ENCODE measurements around the gene BLTP3B. TPM values are rescaled to one million over a fixed set of nuclear protein-coding genes. Genes with fewer than 3 reads are reported as not detected.

The BLTP3B gene
- total RNA-seq, 2 donors from 2014 or later, result 15.4 to 19.0 TPM

DNA sequence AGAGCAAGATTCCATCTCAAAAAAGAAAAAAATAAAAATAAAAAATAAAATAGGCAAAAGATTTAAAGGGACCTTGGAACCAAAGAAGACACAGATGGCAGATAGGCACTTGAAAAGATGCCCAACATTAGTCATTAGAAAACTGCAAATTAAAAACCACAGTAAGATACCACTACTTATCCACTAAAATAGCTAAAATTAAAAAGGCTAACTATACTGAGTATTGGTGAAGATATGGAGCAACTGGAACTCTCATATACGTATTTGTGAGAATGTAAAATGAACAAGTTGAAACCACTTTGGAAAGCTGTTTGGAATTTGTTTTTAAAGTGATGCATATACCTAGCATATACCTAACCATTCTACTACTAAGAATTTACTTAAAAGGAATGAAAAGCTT, 22.3 kb downstream of the BLTP3B start:
- DNase-seq (ENCODE audit: low spot score), result no peak
- H3K4me1 ChIP-seq, result no peaks in the 10 kb centered on the region
- no peaks in the 10 kb centered on the region for H3K36me3 ChIP-seq
- TF ChIP-seq, protein P1, sequence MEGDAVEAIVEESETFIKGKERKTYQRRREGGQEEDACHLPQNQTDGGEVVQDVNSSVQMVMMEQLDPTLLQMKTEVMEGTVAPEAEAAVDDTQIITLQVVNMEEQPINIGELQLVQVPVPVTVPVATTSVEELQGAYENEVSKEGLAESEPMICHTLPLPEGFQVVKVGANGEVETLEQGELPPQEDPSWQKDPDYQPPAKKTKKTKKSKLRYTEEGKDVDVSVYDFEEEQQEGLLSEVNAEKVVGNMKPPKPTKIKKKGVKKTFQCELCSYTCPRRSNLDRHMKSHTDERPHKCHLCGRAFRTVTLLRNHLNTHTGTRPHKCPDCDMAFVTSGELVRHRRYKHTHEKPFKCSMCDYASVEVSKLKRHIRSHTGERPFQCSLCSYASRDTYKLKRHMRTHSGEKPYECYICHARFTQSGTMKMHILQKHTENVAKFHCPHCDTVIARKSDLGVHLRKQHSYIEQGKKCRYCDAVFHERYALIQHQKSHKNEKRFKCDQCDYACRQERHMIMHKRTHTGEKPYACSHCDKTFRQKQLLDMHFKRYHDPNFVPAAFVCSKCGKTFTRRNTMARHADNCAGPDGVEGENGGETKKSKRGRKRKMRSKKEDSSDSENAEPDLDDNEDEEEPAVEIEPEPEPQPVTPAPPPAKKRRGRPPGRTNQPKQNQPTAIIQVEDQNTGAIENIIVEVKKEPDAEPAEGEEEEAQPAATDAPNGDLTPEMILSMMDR (IDR thresholded peaks at IDR 0.05), result no peak
- no peak overlapping the region for H3K4me3 ChIP-seq
- peaks cover 0 to 7% of the 10 kb centered on the region in 2 donors for H3K9me3 ChIP-seq
- no peaks in the 10 kb centered on the region for H3K27me3 ChIP-seq
- H3K27ac ChIP-seq, result no peak overlapping the region

DNA sequence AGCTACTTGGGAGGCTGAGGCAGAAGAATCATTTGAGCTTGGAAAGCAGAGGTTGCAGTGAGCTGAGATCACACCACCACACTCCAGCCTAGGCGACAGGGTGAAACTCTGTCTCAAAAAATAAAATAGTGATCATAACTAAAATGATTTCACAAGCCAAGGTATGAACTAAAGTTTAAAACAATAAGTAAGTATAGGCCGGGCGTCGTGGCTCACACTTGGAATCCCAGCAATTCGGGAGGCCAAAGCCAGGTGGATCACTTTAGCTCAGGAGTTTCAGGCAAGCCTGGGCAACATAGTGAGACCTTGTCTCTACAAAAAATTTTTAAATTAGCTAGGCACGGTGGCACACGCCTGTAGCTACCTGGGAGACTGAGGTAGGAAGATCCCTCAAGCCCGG, 27.4 kb downstream of the BLTP3B start:
- Histone ChIP-seq H3K36me3 (no peaks in the 10 kb centered on the region), H3K27ac (no peak overlapping the region), H3K4me3 (no peak overlapping the region), H3K9me3 (peaks cover 0 to 5% of the 10 kb centered on the region in 2 donors), H3K4me1 (peaks cover 0 to 5% of the 10 kb centered on the region in 2 donors), H3K27me3 (no peaks in the 10 kb centered on the region)
- no peak for DNase-seq (ENCODE audit: low spot score)
- TF ChIP-seq, protein P1 (IDR thresholded peaks at IDR 0.05), result no peak

DNA sequence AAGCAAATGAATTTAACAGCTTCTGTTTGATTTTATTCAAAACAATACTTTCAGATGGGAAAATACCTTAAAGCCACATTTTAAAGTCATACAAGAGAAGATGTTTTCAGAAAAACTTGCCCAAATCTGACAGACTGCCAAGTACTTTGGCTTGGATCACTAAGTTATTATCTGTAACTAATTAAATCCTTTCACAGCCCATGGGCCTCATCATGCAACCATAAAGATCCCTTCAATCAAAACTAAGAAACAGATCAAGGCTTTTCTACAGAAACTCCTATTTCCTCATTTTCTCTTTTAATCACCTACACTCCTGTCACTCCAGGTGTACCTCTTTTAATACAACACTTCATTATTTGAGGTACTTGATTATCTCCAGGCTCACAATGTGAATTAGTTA, 28.1 kb downstream of the BLTP3B start:
- TF ChIP-seq, protein P1 (IDR thresholded peaks at IDR 0.05), result no peak
- no peaks in the 10 kb centered on the region for H3K9me3 ChIP-seq
- H3K36me3 ChIP-seq, result no peaks in the 10 kb centered on the region
- H3K27me3 ChIP-seq, result no peaks in the 10 kb centered on the region
- H3K4me1 ChIP-seq, result peaks cover 0 to 5% of the 10 kb centered on the region in 2 donors
- no peak overlapping the region for H3K27ac ChIP-seq
- no peak overlapping the region for H3K4me3 ChIP-seq
- no peak for DNase-seq (ENCODE audit: low spot score)

DNA sequence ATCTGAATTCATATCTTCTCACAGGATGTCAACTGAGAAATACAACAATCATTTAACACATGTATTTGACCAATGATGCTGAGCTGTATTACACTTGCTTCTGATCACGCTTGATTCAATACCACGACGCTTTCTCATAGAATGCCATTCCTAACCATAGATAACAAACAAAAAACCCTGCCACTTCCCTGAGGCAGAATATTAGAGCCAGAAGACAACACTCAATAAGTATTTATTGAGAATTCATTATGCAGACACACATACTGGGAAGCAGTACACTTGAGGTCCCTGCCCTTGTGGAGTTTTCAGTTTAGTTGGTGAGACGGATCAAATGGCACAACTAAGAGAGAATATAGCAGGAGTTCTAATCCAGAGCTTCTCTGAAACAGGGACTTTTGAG, 32.4 kb downstream of the BLTP3B start:
- Histone ChIP-seq H3K4me3 (no peak overlapping the region), H3K4me1 (peaks cover 0 to 5% of the 10 kb centered on the region in 2 donors), H3K9me3 (no peaks in the 10 kb centered on the region), H3K27ac (no peak overlapping the region), H3K27me3 (no peaks in the 10 kb centered on the region), H3K36me3 (no peaks in the 10 kb centered on the region)
- TF ChIP-seq, protein P1 (IDR thresholded peaks at IDR 0.05), result no peak
- no peak for DNase-seq (ENCODE audit: low spot score)

DNA sequence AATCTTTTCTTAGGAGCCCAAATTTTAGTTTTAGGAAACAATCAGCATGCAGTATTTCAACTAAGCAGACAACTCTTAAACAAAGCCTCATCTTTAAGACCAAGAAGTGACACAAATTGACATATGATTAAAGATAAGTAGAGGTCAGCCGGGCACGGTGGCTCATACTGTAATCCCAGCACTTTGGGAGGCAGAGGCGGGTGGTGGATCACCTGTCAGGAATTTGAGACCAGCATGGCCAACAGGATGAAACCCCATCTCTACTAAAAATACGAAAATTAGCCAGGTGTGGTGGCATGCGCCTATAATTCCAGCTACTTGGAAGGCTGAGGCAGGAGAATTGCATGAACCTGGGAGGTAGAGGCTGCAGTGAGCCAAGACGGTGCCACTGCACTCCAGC, 35.8 kb downstream of the BLTP3B start:
- no peak overlapping the region for H3K27ac ChIP-seq
- peaks cover 5% of the 10 kb centered on the region for H3K36me3 ChIP-seq
- no peak for DNase-seq (ENCODE audit: low spot score)
- TF ChIP-seq, protein P1 (IDR thresholded peaks at IDR 0.05), result no peak
- H3K4me3 ChIP-seq, result no peak overlapping the region
- no peaks in the 10 kb centered on the region for H3K4me1 ChIP-seq
- no peaks in the 10 kb centered on the region for H3K27me3 ChIP-seq
- H3K9me3 ChIP-seq, result no peaks in the 10 kb centered on the region

DNA sequence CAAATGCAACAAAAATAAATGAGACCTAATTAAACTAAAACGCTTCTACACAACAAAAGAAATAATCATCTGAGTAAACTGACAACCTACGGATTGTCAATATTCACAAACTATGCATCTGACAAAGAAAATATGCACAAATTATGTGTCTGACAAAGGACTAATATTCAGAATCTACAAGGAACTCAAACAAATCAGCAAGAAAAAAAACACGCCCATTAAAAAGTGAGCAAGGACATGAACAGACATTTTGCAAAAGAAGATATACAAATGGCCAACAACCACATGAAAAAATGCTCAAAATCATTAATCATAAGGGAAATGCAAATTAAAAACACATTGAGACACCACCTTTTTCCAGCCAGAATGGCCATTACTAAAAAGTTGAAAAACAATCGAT, 37.0 kb downstream of the BLTP3B start:
- H3K4me3 ChIP-seq, result no peak overlapping the region
- no peaks in the 10 kb centered on the region for H3K27me3 ChIP-seq
- no peaks in the 10 kb centered on the region for H3K9me3 ChIP-seq
- H3K4me1 ChIP-seq, result no peaks in the 10 kb centered on the region
- peaks cover 5% of the 10 kb centered on the region for H3K36me3 ChIP-seq
- DNase-seq (ENCODE audit: low spot score), result no peak
- no peak overlapping the region for H3K27ac ChIP-seq
- TF ChIP-seq, protein P1 (IDR thresholded peaks at IDR 0.05), result no peak
